Measurements from ENCODE around the gene MIER3.

Gene MIER3

DNA sequence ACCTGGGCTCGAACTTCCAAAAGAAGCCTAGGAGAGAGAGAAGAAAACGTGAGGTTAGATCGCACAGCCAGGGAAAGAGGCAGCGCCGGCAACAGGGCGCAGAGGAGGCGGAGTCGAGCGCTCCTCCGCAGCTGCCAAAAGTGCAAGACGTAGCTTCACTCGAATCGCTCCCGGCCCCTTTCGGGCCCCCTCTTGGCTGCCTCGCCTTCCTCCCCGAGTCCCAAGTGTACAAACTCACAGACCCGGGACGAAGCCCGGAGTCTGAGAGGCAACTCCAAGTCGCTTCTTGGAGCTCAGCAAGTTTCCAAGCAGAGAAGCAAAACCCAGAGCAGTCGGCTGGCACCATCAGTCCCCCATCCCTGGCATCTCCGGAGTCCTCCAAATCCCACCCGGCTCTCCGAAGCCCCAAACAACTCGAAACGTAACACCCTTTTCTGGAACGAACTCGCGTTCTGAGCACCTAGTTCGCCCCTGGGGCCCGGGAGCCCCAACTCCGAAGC is 1.2 kb downstream of the MIER3 start:
- DNase-seq (ENCODE audit: low read depth) = peak; percentile 66
- TF ChIP-seq, protein P1, sequence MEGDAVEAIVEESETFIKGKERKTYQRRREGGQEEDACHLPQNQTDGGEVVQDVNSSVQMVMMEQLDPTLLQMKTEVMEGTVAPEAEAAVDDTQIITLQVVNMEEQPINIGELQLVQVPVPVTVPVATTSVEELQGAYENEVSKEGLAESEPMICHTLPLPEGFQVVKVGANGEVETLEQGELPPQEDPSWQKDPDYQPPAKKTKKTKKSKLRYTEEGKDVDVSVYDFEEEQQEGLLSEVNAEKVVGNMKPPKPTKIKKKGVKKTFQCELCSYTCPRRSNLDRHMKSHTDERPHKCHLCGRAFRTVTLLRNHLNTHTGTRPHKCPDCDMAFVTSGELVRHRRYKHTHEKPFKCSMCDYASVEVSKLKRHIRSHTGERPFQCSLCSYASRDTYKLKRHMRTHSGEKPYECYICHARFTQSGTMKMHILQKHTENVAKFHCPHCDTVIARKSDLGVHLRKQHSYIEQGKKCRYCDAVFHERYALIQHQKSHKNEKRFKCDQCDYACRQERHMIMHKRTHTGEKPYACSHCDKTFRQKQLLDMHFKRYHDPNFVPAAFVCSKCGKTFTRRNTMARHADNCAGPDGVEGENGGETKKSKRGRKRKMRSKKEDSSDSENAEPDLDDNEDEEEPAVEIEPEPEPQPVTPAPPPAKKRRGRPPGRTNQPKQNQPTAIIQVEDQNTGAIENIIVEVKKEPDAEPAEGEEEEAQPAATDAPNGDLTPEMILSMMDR (conservative IDR thresholded peaks at IDR 0.05; ENCODE audit: control insufficient read depth, insufficient read depth, low read depth, low read length) = no peak
- peak overlapping the region; percentile 80 for H3K4me3 ChIP-seq (ENCODE audit: control insufficient read depth, low read depth, low read length)

DNA sequence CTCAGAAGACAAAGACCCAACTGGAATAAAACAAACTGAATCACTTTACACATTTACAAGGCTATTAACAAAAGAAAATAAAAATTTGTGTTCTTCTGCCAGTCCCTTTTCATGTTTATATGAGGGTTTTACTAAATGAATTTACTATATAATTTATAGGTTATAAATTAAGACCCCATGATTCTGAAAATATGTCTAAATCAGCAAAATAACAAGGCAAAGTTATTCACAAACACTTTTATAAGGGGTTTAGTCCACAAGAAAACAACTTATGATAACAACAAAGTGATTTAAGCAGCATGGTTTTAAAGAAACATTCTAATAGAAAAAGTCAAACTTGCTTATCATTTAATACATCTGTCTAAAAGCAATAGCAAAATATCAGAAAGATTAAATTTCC is 4.9 kb downstream of the MIER3 start:
- TF ChIP-seq, protein P1 (conservative IDR thresholded peaks at IDR 0.05; ENCODE audit: control insufficient read depth, insufficient read depth, low read depth, low read length) = no peak
- no peak overlapping the region for H3K4me3 ChIP-seq (ENCODE audit: control insufficient read depth, low read depth, low read length)
- DNase-seq (ENCODE audit: low read depth) = no peak

DNA sequence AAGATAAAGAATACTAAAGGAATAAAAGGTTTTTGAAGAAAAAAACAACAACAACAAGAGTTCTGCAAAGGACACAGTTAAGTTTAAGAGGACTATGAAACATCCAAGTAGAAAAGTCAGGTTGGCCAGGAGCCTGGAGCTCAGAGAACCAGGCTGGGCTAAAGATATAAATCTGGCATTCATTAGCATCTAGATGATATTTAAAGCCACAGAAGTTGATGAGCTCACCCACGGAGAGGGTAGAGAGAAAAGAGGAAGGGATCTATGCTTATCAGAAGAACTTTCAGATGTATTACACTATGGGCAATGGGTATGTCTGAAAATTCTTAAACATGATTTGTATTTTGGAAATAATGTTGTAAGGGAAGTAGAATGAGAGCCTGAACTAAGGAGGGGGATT is 9.9 kb downstream of the MIER3 start:
- H3K4me3 ChIP-seq (ENCODE audit: control insufficient read depth, low read depth, low read length) = no peak overlapping the region
- DNase-seq (ENCODE audit: low read depth) = peak; percentile 80
- TF ChIP-seq, protein P1 (conservative IDR thresholded peaks at IDR 0.05; ENCODE audit: control insufficient read depth, insufficient read depth, low read depth, low read length) = no peak

DNA sequence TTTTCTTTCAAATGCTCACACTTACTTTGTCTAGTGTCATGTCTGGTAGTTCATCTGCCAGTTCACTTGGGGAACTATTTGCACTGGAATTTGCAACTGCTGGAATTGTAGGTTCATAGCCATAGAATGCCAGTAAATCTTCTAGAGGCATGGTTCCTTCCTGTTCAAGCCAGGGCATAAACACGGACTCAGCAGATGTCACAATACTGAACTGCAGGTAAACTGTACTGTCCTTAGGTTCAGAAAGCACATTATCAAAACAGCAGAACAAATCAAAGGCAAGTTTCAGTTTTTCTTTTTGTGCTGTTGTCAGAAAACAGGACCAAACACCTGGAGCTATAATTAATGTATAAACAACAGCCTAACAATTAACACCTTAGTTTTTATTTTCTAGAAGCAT is 13.1 kb downstream of the MIER3 start:
- no peak for DNase-seq (ENCODE audit: low read depth)
- no peak overlapping the region for H3K4me3 ChIP-seq (ENCODE audit: control insufficient read depth, low read depth, low read length)
- TF ChIP-seq, protein P1 (conservative IDR thresholded peaks at IDR 0.05; ENCODE audit: control insufficient read depth, insufficient read depth, low read depth, low read length) = no peak

DNA sequence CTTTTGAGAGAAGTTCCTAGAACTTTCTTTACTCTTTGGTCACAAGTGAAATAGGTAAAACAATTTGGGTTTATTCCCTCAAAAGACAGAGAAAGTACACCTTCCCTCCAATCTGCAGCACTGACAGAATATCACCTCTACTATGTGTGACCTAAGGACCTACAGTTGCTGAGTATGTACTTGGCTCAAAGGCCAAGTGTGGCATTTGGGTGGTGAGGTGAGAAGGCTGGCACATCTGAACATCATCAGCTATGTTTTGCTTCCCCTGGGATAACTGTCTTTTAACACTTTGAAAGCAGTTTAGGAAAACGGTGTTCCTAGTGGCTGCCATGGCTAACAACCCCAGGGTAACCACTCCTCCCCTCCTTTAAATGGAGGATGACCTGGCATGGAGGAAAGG is 17.6 kb downstream of the MIER3 start:
- H3K4me3 ChIP-seq (ENCODE audit: control insufficient read depth, low read depth, low read length) = no peak overlapping the region
- TF ChIP-seq, protein P1 (conservative IDR thresholded peaks at IDR 0.05; ENCODE audit: control insufficient read depth, insufficient read depth, low read depth, low read length) = no peak
- DNase-seq (ENCODE audit: low read depth) = no peak

DNA sequence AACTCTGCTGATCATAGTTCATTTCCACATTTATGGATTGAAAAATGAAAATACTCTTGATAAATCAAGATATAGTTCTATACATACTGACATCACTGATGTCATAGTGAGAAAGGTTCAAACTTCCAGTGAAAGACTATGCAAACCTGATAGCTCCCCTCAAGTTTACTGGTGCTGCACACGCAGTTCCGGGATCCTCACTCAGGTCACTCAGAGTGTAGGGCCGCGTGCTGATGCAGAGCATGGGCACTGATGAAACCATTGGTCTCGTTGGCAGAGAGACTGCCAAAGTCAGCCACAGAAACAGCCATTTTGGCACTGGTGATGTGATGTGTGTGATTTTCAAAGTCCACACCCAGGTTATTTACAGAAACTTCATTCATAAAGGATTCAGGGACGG is 29.0 kb downstream of the MIER3 start:
- H3K4me3 ChIP-seq (ENCODE audit: control insufficient read depth, low read depth, low read length) = no peak overlapping the region
- TF ChIP-seq, protein P1 (conservative IDR thresholded peaks at IDR 0.05; ENCODE audit: control insufficient read depth, insufficient read depth, low read depth, low read length) = no peak
- DNase-seq (ENCODE audit: low read depth) = no peak
